B cell (primary cell): ENCODE results near the gene POLR3B.

Source experiments
- CTCF ChIP-seq: fragments of 200-600 bp; IDR thresholded peaks from one replicate; pipeline ENCODE4 v1.8.0; 2022; ENCODE audit warnings: antibody characterized with exemption, mild to moderate bottlenecking
- EZH2 ChIP-seq: IDR thresholded peaks from 2 replicates; pipeline ENCODE4 v1.6.1; 2012; ENCODE audit warnings: borderline replicate concordance, low read depth, mild to moderate bottlenecking, moderate library complexity, low read length; ENCODE audit not compliant: insufficient read depth, poor library complexity, severe bottlenecking

- TF ChIP-seq CTCF (no peak), EZH2 (no peak)
These were observed 122.7 kb downstream of the POLR3B start for GRCh38 chr12:106480251-106480650.
